DOHH2 (cell line): ENCODE results near the gene LGALS9.
"Not testable (repeated sequence)": the region's sequence is repeated elsewhere in the genome, so short reads cannot be mapped to it uniquely, and the experiment has no call there.

Experiments
- CTCF ChIP-seq: fragments of 200-600 bp; sonication (generic); IDR thresholded peaks from one replicate; pipeline ENCODE4 v1.5.1; 2014; ENCODE audit warnings: antibody characterized with exemption, mild to moderate bottlenecking, low read depth, low read length; ENCODE audit not compliant: poor library complexity, severe bottlenecking
- EZH2phosphoT487 ChIP-seq: fragments of 200-600 bp; sonication (generic); IDR thresholded peaks from 2 replicates; pipeline ENCODE4 v1.6.1; 2017; ENCODE audit warnings: borderline replicate concordance, mild to moderate bottlenecking, antibody characterized with exemption, low read length, moderate library complexity, mixed read lengths

GRCh38 chr17:27649111-27649571 lies 18.2 kb downstream of the LGALS9 start:
- TF ChIP-seq EZH2phosphoT487, CTCF: not testable (repeated sequence)
